NCI-H510A (cell line): ENCODE data around the gene NKAIN4.

Experiments used
- DNase-seq: peaks from one replicate; lab custom pipeline; 2025; lab: John Stamatoyannopoulos, UW

The NKAIN4 gene

DNA sequence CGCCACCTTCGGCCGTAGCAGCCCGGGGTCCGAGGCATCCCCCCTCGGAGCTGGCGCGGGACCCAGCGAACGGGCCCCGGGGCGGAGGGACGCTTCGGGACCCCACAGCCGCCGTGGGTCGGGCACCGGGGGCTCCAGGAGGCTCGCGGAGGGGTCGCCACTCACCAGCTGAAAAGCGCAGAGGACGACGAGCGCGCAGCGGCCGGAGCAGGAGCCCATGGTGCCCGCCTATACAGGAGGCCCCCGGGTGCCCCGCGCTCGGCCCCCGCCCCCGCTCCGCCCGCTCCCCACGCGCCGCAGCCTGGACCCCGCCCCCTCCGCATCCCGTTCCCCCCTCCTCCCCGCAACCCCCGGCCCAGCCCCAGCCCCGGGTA lies at the start of gene NKAIN4:
TSS of gene NKAIN4 (minus strand) at position 232 of the 374 bp plus-strand sequence. CDS start at position 219, 13 bp downstream.
- DNase-seq = no peak

DNA sequence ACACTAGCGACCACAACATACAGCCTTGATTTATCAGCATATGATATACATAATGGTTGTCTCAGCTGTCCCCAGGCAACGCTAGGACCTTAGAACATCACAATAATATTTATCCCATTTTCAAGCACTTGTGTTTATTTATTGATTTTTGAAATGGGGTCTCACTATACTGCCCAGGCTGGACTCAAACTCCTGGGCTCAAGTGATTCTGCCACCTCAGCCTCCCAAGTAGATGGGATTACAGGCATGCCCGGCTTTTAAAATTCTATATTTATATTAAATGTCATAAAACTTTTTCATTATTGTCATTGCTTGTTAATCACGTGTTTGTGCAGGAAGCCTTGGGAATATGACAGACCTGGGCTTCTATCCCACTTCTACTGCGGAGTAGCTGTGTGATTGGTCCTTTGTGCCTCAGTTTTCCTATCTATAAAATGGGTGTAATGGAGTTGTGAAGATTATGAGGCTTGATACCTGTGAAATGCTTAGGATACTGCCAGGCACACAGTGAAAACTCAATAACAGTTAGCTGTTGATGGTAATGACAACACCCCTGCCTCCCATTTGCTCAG lies 48.9 kb upstream of the NKAIN4 start:
- DNase-seq = no peak

DNA sequence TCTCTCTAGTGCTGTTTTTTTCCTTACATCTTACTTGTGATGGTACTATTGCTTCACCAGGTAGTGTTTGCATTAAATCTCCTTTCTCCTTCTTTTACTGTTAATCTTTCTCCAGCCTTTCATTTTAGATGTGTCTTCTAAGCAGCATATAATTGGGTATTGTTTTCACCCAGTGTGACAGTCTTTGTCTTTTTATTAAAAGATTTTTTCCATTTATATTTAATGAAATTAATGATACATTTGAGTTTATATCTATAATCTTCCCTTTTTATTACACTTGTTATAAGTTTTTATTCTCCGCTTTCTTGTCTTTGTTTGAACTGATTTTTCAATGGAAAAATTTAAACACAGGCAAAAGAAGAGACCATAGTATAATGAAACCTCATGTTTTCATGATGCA lies 47.4 kb upstream of the NKAIN4 start:
- no peak for DNase-seq

DNA sequence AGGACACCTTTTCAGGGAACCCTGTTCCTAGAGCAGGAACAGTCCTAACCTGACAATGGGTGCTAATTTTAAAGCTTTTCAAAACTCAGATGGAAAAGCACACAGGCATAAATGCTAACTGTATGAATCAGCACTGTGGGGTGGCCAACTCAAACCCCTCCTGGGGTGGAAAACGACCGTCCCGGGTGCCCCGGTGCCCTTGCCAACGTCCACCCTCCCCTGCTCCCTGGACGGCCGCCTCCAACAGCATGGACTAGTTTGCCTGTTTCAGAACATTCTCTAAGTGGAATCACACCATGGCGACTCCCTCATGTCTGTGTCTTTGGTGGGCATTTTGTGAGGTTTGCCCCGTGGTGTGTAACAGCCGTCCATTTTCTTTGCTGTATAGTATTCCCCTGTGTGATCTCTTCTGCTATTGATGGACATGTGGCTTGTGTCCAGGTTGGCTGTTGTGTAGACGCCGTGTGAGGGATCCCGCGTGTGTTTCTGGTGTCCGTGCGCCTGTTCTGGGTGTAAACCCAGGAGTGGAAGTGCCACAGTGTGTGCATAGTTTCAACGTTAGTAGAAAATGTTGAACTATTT lies 44.6 kb upstream of the NKAIN4 start:
- DNase-seq = no peak

DNA sequence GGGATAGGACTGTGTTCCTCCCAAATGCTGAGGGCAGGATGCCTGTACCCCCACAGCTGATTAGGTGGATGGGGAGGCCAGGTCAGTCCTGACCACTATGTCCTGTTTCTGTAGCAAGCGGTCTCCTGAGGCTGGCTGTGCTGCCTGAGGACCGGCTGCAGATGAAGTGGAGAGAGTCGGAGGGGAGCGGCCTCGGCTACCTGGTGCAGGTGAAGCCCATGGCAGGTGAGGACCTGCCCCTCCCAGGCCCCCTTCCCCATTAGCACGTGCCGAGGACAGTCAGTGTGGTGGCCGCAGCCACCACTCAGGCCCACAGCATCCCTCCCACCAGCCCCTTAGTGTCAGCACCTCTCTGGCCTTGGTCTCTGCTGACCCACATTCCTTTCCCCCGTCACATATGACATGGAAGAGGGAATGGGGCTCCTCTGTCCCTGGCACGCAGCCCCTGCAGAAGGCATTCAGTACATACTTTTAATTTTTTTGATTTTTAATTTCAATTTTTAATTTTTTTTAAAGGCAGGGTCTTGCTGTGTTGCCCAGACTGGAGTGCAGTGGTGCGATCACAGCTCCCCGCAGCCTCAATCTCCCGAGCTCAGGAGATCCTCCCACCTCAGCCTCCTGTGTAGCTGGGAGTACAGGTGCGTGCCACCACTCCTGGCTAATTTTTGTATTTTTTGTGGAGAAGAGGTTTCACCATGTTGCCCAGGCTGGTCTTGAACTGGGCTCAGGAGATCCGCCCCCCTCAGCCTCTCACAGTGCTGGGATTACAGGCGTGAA lies 43.7 kb upstream of the NKAIN4 start:
- no peak for DNase-seq

DNA sequence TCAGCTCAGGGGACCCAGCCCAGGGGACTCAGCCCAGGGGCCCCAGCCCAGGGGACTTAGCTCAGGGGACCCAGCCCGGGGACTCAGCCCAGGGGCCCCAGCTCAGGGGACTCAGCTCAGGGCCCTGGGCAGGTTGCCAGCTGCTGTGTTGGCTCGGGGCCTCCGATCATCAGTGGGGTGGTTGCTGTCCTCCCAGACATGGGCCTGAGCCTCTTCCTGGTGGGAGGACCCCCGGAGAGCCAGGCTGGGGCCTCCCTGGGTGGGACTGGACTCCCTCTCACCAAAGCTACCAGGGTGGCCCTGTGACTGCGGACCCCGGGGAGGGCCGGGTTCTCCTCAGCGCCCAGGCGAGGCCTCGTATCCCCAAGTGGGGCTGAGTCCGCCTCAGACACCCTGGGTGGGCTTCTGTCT lies 43.1 kb upstream of the NKAIN4 start:
- no peak for DNase-seq

DNA sequence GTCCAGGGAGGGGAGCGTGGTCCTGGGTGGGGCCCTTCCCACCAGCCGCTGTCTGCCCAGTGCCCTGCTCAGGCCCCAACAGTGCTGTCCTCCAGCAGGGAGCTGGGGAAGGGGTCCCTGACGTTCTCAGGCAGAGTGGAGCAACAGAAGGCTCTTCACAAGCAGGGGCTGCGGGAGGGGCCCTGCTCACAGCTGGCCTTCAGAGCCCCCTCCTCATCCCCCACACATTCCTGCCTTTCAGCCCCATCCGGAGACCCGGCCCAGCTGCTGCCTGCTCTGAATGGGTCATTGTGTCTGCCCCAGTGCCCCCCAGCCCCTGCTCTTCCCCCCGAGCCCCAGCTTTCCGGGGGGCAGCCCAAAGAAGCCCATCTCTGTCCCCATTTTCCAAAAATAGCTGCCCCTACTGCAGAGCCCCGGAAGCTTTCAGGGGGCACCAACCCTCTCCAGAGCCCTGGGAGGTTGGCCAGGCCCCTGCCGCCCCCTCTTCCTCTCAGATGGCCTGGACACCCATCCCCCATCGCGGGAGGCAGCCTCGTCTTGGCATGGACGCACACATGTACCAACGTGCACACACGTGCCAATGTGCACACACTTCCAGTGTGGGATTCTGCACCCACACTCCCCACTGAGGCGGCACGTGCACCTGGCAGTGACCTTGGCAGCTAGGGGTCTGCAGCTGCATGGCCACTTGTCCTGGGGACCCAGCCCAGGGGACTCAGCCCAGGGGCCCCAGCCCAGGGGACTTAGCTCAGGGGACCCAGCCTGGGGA lies 42.5 kb upstream of the NKAIN4 start:
- DNase-seq = no peak

DNA sequence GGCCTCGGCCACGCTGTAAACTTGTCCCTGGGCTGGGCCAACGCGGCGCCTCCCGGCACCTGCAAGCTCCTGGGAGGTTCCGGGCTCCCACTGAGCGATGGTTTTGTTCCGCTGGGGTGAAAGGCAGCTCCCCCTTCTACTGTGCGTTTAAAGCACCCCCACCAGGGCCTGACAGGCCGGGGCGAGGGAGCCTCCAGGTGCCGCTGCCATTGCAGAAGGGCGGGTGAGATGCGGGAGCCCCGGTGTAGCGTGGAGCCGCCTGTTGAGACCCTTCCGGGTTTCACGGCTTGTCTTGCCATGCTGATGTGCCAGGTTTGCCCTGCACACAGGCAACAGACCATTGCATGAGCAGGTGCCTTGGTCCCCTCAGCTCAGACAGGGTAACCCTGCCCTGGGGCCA lies 41.6 kb upstream of the NKAIN4 start:
- no peak for DNase-seq

DNA sequence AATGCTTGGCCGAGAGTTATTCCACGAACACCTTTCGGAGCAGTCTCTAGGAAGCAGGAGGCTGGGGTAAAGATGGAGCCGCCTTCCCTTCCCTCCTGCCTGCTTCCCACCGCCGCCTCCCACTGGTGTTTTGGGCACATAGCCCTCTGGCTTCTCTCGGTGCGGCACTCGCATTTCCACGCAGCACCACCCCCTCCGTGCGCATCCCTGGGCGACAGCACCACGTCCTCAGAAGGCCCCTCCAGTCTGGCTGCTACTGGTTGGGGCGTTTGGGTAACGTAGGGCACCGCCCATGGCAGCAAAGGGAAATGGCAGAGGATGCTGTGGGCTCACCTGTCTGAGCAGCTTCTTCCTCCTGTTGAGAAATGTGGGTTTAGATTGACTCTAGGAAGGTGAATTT lies 41.2 kb upstream of the NKAIN4 start:
- no peak for DNase-seq

DNA sequence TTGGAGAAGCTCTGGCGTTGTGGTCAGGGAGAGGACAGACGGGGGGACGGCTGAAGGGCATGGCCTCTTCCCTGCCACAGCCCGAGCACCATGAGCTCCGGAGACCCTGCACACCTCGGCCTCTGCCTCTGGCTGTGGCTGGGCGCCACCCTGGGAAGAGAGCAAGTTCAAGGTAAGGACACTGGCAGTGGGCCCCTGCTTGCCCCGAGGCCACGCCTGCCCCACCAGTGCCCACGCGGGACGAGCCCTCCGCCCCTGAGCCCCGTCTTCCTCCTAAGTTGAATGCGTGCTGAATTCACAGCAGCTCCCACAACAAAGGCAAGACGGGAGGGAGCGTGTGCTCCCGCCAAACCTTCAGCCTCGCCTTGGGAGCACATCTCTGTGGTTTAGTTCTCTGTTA lies 40.8 kb upstream of the NKAIN4 start:
- DNase-seq = no peak

DNA sequence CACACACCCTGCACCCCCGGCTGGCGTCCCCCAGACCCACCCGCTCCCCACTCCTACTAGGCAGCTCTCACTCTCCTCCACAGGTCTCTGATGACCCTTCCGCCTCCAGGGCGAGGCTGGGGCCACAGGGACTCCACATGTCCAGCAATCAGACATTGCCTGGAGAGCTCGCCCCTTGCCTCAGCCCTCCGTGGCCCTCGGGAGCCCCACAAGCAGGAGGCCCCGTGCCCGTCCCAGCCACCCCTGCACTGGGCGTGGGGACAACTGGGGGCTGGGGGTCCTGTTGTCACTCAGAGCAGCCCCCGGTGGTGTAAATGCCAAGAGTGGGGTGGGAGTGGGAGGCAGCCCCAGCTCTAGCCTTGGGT lies 40.3 kb upstream of the NKAIN4 start:
- no peak for DNase-seq

DNA sequence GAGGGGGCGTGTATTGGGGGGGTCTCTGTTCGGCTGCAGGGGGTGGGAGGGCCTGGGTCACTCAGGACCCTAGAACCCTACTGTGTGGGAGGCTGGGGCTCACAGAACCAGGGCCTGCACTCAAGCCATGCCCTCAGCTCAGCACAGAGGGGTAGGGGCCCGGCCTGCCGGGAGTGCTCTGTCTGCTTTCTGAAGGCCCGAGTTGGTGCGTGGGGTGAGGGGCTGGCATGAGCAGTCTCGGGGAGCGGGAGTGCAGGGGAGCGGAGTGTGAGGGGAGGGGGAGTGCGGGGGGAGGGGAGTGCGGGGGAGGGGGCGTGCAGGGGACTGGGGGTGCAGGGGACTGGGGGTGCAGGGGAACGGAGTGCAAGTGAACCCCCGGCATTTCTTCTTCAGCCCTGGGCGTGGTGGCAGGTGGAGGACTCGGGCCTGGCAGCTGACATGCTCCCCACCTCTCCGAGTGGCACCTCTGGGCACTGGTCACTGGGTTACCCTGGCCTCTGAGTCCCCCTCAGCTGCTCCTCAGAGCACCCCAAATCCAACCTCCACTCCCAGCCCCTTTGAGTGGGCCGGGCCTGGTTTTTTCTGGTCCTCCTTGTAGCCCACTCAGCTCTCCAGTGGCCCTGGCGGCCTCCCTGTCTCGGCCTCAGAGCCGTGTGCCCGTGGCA lies 39.7 kb upstream of the NKAIN4 start:
- no peak for DNase-seq

DNA sequence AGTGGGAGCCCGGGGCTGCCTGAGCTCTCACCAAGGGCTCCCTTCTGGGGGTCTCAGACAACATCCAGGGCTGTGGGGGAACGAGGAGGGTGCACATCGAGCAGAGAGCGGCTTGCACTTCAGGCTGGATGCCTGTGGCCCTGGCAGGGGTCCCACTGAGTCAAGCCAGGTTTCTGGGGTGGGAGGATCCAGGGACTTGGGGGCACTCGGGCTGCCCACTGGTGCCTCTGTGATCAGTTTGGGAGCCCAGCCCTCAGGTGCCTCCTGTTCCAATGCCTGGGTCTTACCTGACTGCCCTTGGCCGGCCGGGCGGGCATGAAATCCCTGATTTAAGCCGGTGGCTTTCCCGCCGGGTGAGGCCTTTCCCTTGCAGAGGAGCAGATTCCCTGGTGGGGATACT lies 39.2 kb upstream of the NKAIN4 start:
- no peak for DNase-seq

DNA sequence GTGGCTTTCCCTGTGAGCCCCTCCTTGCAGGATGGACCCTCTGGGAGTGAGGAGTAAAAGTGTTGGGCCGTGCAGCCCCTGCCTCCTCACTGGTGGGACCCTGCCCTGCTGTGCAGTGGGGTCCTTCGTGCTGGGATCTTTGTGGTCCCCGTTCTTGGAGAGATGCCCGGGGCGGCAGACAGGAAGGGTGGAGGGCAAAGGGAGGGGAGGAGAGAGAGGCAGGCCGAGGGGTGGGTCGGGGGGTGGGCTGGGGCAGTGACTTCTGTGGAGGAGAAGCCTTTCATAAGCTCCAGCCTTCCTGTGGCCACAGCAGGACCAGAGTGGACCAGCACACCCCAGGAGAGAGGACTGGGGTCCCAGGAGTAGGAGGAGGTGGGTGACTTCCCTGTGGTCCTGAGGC lies 38.6 kb upstream of the NKAIN4 start, which contains the start of gene COL20A1:
TSS of gene COL20A1 (plus strand) at position 283 of the 400 bp plus-strand sequence. CDS start 1,922 bp downstream, outside the sequence.
- DNase-seq = no peak

DNA sequence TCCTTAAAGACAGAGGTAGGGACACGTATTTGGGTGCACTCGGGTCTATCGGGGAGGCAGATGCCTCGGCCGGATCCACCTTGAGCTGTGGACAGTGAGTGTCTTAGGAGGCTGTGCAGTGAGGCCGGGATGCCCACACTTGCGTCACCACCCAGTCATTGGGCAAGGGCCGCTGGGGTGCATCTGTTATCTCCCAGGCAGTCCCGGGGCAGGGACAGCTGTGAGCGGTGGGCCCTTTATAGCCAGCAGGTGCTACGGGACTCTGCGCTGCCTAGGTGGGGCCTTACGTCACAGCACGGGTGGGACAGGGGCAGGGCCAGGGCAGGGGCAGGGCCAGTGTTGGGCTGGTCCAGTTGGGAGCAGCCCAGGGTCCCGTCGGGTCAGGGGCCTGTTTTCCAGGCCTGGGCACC lies 38.0 kb upstream of the NKAIN4 start:
- DNase-seq = no peak

DNA sequence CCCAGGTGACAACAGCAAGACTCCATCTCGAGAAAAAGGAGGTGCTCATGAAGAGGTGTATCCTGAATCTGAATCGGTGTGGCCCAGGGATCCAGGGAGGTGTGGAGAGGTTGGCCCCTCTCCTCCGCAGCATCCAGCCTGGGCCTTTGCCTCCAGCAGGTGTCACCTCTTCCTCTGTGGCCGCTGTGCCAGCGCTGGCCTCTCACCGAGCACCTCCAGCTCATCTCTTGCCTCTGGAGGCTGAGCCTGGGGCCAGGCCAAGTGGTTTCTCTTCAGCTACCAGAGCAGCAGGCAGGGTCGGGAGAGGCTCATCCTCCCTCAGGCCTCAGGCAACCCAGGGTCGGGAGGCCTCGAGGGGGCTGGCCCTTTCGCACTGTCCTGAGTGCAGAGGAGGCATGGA lies 37.5 kb upstream of the NKAIN4 start:
- DNase-seq = no peak

DNA sequence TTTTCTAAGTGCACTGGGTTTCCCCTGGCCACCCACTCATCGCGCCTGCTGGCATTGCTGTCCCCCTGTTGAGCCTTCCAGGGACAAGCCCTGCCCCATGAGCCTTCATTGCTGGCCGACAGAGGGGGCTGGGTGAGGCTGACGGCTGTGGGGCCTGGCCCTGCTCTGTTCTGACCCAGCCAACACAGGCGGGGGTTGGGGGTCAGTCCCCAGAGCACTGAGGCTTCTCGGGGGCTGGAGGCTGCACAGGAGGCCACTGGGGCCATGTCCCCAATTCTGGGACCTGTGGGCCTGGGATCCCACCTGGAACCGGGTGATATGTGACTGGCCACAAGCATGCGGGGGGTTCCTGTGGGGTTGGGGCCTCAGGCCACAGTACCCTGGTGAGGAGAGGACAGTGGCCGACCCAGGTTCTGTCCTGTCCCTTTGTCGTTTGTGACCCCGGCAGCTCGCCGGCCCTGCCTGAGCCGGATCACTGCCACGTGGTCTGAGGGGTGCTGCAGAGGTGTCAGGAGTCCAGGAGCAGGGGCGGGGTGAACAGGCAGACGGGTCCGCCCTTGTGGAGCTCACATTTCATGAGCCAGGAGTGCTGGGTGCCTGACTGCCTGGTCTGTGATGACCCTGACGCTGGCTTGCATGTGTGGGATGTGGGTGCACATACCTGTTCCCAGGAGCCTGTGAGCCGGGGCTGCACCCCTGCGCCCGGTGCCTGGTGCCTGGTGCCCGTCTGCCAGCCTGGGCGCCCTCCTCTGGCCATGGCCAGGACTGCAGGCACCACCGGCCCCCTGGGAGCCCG lies 36.6 kb upstream of the NKAIN4 start:
- DNase-seq = no peak

DNA sequence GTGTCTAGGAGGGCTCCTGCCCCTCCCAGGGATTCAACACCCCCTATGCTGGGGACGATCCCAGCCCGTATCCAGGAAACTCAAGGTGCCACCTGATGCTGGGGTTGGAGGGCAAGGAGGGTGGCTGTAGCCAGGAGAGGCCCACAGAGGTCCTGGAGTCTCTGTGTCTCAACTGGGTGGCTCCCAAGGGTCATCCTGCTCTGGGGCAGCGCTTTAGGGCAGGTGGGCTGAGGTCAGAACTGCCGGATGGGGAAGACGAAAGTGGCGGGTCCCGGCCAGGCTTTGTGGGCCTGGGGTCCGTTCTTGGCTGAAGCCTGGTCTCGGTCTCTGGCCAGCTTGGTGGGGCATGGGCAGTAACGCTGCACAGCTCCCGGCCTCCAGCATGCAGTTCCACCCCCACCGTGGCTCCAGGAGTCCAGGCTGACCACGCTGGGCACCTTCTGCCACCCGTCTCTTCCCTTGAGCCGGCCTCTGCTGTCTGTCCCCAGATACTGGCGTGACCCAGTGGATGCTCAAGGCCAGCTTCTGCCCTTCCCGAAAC lies 35.9 kb upstream of the NKAIN4 start:
- DNase-seq = no peak

DNA sequence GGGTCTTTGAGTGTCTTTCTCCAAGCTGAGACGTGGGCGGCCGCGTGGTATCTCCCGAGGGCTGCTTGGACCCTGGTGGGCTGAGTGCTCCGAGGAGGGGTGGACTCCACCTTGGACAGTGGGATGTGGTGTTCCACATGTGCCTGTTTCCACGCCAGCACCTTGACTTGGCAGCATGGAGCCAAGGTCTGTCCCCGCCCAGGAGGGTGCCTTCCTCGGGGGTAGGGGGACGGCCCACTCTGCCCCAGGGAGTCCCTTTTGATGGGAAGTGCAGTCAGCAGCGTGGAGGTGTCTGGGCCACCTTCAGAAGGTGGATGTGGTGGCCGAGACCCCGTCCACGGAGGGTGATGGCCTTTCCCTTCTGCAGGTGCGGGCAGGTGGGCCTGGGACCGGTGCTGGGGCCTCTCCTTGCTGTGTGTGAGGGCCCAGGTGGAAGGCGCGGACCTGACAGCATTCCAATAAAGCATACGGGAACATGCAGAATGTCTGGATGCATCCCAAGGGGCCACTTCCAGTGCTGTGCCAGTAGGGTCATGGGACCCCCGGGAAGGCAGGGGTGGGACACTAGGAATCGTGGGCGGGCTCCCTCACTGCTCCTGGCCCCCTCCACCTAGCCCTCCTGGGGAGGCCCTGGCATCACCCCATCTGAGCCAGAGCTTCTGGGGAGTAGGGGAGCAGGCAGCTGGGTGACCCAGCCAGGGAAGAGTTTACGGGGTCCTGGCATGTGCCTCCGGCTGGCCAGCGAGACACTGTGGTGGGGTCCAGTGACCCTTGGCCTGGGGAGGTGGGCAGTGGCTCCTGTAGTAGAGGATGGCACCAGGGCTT lies 35.3 kb upstream of the NKAIN4 start:
- no peak for DNase-seq

DNA sequence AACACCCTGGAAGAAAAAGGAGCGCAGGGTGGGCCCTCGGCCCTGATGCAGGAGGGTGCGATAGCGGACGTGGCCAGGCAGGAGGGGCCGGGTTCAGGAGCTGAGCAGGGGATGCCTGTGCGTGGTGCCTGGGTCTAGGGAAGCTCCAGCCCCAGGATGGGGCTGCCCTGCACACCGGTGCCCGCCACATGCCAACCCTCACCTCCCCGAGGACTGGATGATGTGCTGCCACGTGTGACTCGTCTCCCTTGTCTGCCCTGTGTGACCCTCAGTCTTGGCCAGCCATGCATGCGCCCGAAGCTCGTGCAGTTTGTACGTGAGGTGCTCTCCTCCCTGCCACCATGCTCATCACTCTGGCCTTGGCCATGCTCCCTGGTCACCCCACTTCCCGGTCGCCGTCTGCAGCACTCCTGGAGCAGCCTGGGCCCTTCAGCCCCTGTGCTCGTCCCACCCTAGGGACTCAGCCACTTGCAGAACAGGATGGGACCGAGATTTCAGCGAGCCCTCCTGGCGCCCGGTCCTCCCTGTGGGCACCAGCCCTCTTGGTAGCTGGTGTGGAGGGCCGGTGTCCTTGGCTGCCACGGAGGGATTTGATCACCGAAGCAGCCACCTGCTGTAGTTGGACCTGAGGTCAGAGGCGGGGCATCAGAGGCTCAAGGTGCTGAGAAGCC lies 34.5 kb upstream of the NKAIN4 start:
- DNase-seq = no peak
